HG03095 (cell line): Measurements from ENCODE around the gene FADS1.

Source experiments
- ATAC-seq: cut with Tn5 transposase; IDR thresholded peaks from one replicate; pipeline ENCODE4 v1.9.1; 2021; ENCODE audit warnings: moderate library complexity; ENCODE audit not compliant: unreplicated experiment

The FADS1 gene

GRCh38 chr11:61816736-61817455 is at the start of gene FADS1:
Gene FADS1, minus strand, starts transcription at chr11:61817003. Its CDS starts 74 bp downstream, at chr11:61816929.
- ATAC-seq, result peak; percentile 42

GRCh38 chr11:61866231-61866957 is 49.6 kb upstream of the FADS1 start:
- no peak for ATAC-seq

GRCh38 chr11:61864814-61865775 is 48.3 kb upstream of the FADS1 start:
- no peak for ATAC-seq

- ATAC-seq, result no peak
Observed at GRCh38 chr11:61863548-61864081, 46.8 kb upstream of the FADS1 start.

- ATAC-seq, result no peak
Observed at GRCh38 chr11:61862714-61863547, 46.1 kb upstream of the FADS1 start.

- ATAC-seq, result no peak
Observed at GRCh38 chr11:61861634-61862033, 44.8 kb upstream of the FADS1 start.

GRCh38 chr11:61860054-61860903 is 43.5 kb upstream of the FADS1 start:
- no peak for ATAC-seq

GRCh38 chr11:61855939-61856680 is 39.3 kb upstream of the FADS1 start:
- ATAC-seq, result no peak

GRCh38 chr11:61854966-61855714 is 38.3 kb upstream of the FADS1 start:
- no peak for ATAC-seq

GRCh38 chr11:61854206-61854895 is 37.5 kb upstream of the FADS1 start:
- ATAC-seq, result no peak

GRCh38 chr11:61853698-61854169 is 36.9 kb upstream of the FADS1 start:
- ATAC-seq, result no peak

- ATAC-seq, result no peak
Observed at GRCh38 chr11:61851900-61852295, 35.1 kb upstream of the FADS1 start.

- ATAC-seq, result no peak
Observed at GRCh38 chr11:61851113-61851899, 34.5 kb upstream of the FADS1 start.

GRCh38 chr11:61850687-61851086 is 33.9 kb upstream of the FADS1 start:
- ATAC-seq, result no peak

GRCh38 chr11:61848631-61849030 is 31.8 kb upstream of the FADS1 start:
- no peak for ATAC-seq

- no peak for ATAC-seq
Observed at GRCh38 chr11:61847914-61848581, 31.2 kb upstream of the FADS1 start.
